Effector memory CD8-positive, alpha-beta T cell (primary cell): Measurements from ENCODE around the gene UBE2Z.

Source experiments
- ATAC-seq: fragments of 150-1000 bp; cut with Tn5 transposase; replicated peaks from 2 replicates; pipeline ENCODE4 v1.10.0; 2021; ENCODE audit warnings: mild to moderate bottlenecking, moderate library complexity
- DNase-seq, 3 experiments: peaks; one replicate each; pipeline ENCODE4 v3.0.0; 2021
- H3K27ac Mint-ChIP-seq, 2 donors: one replicate each; pipeline ENCODE4 v1.8.0; 2022; ENCODE audit warnings: mild to moderate bottlenecking in 2 of 2, mixed read lengths in 2 of 2, moderate library complexity in 2 of 2
- H3K27me3 Mint-ChIP-seq, 2 donors: one replicate each; pipeline ENCODE4 v1.8.0; 2022; ENCODE audit warnings: mixed read lengths in 2 of 2
- H3K36me3 Mint-ChIP-seq: one replicate; pipeline ENCODE4 v1.8.0; 2022; ENCODE audit warnings: mild to moderate bottlenecking, moderate library complexity, mixed read lengths; ENCODE audit not compliant: insufficient read depth
- H3K4me1 Mint-ChIP-seq, 2 donors: one replicate each; pipeline ENCODE4 v1.8.0; 2022; ENCODE audit warnings: low read depth in 2 of 2, mixed read lengths in 2 of 2
- H3K4me3 Mint-ChIP-seq, 2 donors: one replicate each; pipeline ENCODE4 v1.8.0; 2022; ENCODE audit warnings: mild to moderate bottlenecking in 2 of 2, mixed read lengths in 2 of 2, moderate library complexity in 2 of 2
- H3K9me3 Mint-ChIP-seq, 2 donors: one replicate each; pipeline ENCODE4 v1.8.0; 2022; ENCODE audit warnings: mixed read lengths in 2 of 2

Gene UBE2Z

DNA sequence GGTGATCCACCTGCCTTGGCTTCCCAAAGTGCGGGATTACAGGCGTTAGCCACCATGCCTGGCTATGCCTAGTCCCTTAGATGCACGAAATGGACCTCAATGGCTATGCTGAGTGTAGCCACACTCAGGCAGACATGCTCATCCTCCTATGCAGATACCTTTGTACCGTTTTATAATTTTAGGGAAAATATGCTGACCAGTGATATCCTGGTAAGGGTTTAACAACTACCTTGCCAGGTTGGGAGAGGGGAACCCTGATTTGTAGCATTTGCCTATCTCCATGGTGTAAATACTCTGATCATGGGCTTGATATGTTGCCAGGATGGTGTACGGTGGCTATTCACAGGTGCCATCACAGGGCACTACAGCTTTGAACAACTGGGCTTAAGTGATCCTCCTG is 43.4 kb downstream of the UBE2Z start:
- DNase-seq: no peak
- ATAC-seq: no peak
- Mint-ChIP-seq H3K4me1 (peaks cover 0 to 6% of the 10 kb centered on the region in 2 donors), H3K36me3 (peaks cover 7% of the 10 kb centered on the region), H3K27ac (no peak overlapping the region), H3K4me3 (no peak overlapping the region), H3K27me3 (peaks cover 7 to 25% of the 10 kb centered on the region in 2 donors), H3K9me3 (no peaks in the 10 kb centered on the region)

DNA sequence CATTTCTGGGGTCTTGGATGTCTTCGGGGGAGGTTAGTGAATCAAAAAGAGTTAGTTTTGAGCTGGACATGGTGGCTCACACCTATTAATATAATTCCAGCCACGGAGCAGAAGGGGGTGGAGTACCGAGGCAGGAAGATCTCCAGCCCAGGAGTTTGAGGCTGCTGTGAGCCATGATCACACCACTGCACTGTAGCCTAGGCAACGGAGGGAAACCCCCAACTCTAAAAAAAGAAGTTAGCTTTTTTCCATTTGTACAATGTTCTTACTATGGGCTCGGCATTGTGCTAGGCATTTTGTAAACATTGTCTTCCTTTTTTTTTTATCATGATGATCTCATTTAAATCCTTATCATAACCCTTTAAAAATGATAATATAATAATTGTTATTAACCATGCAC is 44.7 kb downstream of the UBE2Z start:
- DNase-seq (no peak), ATAC-seq (no peak)
- Mint-ChIP-seq H3K4me3 (no peak overlapping the region), H3K4me1 (peaks cover 0 to 10% of the 10 kb centered on the region in 2 donors), H3K36me3 (peaks cover 2% of the 10 kb centered on the region), H3K27ac (no peak overlapping the region), H3K9me3 (no peaks in the 10 kb centered on the region), H3K27me3 (peaks cover 7 to 29% of the 10 kb centered on the region in 2 donors)

DNA sequence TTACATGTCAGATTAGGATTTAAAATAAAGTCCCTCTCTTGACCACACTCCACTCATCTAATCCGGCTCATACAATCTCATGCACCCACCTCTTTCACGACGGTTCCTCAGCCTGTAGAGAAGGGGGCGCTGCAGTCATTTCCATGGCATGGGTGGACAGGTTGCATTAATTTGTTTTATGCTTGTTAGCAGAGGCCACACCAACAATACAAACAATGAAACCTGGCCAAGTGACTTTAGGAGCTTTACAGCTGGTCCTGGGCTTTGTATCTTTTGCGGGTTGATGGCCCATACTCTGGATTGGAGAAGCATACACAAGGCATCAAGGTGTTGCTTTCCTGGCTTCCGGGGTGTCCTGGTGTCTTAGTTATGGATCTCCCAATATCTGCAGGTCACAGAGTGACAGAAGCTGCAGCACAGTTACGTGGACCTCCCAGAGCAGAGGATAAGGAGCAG is 46.1 kb downstream of the UBE2Z start:
- Mint-ChIP-seq H3K27ac (no peak overlapping the region), H3K27me3 (peaks cover 12 to 36% of the 10 kb centered on the region in 2 donors), H3K4me1 (peaks cover 0 to 10% of the 10 kb centered on the region in 2 donors), H3K9me3 (no peaks in the 10 kb centered on the region), H3K4me3 (no peak overlapping the region), H3K36me3 (no peaks in the 10 kb centered on the region)
- ATAC-seq (no peak), DNase-seq (no peak)

DNA sequence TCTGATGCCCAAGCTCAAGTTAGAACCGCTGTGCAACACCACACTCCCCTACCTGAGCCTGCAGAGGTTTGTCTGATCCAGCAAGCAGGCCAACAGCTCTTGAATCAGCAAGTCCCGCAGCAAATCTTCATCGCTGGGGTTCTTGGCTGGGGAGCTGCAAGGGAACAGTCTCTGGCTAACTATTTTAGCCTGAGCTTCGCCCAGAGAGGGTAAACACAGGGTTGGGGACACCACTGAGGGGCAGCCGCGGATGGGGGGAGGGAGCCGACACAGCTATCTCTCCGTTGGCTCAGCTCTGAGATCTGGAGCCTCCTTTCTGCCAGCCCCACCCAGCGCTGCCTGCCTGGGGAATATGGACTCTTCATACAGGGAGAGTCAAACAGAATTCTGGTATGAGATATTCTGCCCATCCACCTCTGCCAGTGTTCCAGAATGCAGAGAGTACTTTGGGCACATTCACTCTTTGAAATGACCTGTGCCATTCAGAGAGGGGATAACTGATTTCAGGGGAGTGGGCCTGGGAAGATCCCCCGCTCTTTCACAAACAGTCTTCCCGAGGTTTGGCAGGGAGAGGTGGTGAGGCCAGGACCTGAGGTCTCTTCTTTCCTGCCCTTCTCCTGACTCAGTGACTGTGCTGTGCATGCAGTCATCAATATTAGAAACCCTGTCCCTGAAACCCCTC is 52.8 kb downstream of the UBE2Z start:
- no peak for DNase-seq
- Mint-ChIP-seq H3K27ac (no peak overlapping the region), H3K36me3 (no peaks in the 10 kb centered on the region), H3K4me3 (no peak overlapping the region), H3K9me3 (no peaks in the 10 kb centered on the region), H3K27me3 (peaks cover 38 to 68% of the 10 kb centered on the region in 2 donors), H3K4me1 (peaks cover 0 to 7% of the 10 kb centered on the region in 2 donors)
- no peak for ATAC-seq

DNA sequence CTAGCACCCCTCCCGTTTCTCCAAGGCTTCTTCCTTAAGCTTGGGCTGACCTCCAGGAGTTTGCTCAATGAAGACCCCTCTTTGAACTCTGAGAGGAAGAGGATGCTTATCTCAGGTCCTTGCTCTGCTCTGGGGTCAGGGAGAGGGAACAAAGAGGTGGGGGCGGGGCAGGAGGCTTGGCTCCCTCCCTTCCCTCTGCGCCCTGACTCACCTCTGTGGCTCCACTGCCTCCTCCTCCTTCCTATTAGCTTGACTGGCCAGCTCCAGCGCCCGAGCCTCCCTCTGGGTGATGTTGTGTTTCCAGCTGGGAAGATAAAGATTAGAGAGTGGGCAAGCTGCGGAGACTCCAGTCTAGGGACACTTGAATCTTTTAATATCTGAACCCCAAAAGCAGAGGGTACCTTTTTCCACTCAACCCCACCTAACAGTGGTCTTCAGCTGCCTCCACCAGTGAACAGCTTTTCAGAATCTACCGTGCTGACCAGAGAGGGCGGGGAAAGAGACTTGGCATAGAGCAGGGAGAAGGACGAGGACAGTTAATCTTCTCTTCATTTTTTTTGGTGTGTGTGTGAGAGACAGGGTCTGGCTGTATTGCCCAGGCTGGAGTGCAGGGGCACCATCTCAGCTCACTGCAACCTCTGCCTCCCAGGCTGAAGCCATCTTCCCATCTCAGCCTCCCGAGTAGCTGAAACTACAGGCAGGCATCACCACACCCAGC is 53.5 kb downstream of the UBE2Z start:
- Mint-ChIP-seq H3K36me3 (no peaks in the 10 kb centered on the region), H3K27me3 (peaks cover 39 to 69% of the 10 kb centered on the region in 2 donors), H3K9me3 (no peaks in the 10 kb centered on the region), H3K4me1 (peaks cover 0 to 3% of the 10 kb centered on the region in 2 donors), H3K4me3 (no peak overlapping the region), H3K27ac (no peak overlapping the region)
- no peak for DNase-seq
- no peak for ATAC-seq

DNA sequence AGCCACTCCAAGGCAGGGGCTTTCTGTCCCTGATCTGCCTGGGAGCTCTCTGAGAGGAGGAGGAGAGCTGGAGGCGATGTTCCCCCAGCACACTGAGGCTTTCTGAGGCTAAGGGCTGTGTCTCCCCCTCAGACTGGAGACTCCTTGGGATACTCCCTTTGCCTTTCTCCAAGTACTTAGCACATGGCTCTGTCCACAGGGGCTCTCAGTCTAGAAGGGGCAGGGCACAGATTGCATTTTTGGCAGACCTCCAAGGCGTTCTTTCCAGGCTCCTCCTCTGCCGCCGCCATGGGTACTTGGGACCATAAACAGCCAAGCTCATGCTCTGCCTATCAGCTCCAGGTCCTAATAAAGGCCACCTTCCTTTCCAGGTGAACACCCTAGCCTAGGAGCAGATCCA is 62.0 kb downstream of the UBE2Z start:
- no peaks in the 10 kb centered on the region for H3K4me1 Mint-ChIP-seq
- DNase-seq (no peak), ATAC-seq (no peak)
- no peak overlapping the region for H3K4me3 Mint-ChIP-seq
- no peaks in the 10 kb centered on the region for H3K36me3 Mint-ChIP-seq
- peaks cover 65 to 84% of the 10 kb centered on the region in 2 donors for H3K27me3 Mint-ChIP-seq
- H3K9me3 Mint-ChIP-seq: no peaks in the 10 kb centered on the region
- no peak overlapping the region for H3K27ac Mint-ChIP-seq

DNA sequence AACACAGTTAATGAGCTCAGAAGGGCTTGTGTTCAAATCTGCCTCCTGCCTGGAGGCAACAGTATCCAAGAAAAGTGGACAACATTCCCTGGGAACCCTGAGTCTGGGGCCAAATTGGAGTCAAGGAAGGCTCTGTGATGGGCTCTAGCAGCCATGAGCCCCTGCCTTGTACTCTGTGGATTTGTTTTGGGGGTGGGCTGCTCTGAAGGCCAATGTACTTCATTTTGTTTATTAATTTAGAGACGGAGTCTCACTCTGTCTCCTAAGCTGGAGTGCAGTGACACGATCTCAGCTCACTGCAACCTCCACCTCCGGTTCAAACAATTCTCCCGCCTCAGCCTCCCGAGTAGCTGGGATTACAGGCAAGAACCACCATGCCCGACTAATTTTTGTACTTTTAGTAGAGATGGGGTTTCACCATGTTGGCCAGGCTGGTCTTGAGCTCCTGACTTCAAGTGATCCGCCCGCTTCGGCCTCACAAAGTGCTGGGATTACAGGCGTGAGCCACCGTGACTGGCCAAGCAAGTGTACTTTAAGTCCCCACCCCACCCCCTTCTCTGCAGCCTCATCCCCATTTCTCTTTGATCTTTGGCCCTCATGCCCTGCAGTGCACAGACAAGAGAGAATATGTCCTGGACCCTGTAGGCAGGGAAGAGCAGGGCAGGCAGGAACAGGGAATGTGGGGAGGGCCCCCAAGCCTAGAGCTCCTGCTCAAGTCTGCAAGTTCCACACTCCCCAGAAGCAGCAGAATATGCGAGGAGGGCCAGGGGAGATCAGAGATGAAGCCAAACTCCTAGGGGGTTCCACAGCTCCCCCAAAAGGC is 62.9 kb downstream of the UBE2Z start:
- H3K4me1 Mint-ChIP-seq: no peaks in the 10 kb centered on the region
- no peaks in the 10 kb centered on the region for H3K9me3 Mint-ChIP-seq
- H3K36me3 Mint-ChIP-seq: no peaks in the 10 kb centered on the region
- H3K27ac Mint-ChIP-seq: no peak overlapping the region
- H3K4me3 Mint-ChIP-seq: no peak overlapping the region
- ATAC-seq (no peak), DNase-seq (no peak)
- peaks cover 59 to 76% of the 10 kb centered on the region in 2 donors for H3K27me3 Mint-ChIP-seq

DNA sequence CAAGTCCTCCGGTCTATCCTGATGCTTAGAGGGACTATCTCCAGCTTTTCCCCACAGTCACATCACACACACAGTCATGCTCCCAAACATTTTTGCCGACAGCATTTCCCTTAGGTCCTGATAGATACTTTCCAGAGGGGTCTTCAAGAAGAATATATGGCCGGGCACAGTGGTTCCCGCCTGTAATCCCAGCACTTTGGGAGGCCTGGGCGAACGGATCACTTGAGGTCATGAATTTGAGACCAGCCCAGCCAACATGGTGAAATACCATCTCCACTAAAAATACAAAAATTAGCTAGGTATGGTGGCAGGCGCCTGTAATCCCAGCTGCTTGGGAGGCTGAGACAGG is 64.5 kb downstream of the UBE2Z start:
- Mint-ChIP-seq H3K9me3 (no peaks in the 10 kb centered on the region), H3K36me3 (no peaks in the 10 kb centered on the region), H3K27me3 (peaks cover 52 to 76% of the 10 kb centered on the region in 2 donors), H3K4me1 (no peaks in the 10 kb centered on the region), H3K4me3 (no peak overlapping the region), H3K27ac (no peak overlapping the region)
- no peak for ATAC-seq
- no peak for DNase-seq

DNA sequence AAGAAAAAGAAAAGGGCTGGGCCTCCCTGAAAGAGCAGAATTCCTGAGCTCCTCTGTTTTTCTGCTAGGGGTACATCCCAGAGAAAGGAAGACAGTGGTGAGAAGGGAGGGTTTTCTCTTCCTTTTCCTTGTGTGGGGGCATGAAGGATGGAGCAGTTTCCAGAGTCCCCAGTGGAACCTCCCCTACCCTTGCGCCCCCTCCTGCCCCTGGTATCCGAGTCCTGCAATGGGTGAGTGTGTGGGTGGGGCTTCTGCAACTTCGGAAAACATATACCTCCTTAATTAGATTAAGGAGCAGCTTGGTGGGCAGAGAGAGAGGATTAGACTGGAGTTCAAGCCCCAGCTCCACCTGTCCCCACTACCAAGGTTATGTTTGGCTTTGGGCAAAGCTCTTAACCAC is 65.6 kb downstream of the UBE2Z start:
- DNase-seq (no peak), ATAC-seq (no peak)
- Mint-ChIP-seq H3K27ac (no peak overlapping the region), H3K4me1 (no peaks in the 10 kb centered on the region), H3K27me3 (peaks cover 43 to 66% of the 10 kb centered on the region in 2 donors), H3K9me3 (no peaks in the 10 kb centered on the region), H3K4me3 (no peak overlapping the region), H3K36me3 (no peaks in the 10 kb centered on the region)
